K562 (cell line): ENCODE measurements around the gene METTL23. TPM values are rescaled to one million over a fixed set of nuclear protein-coding genes. Genes with fewer than 3 reads are reported as not detected.
A peak's percentile ranks its signal among the peaks of the same experiment; 100 is the strongest.

Source experiments
- ASH1L ChIP-seq: fragments of 450-650 bp; IDR thresholded peaks from 2 replicates; pipeline ENCODE4 v1.6.1; 2018; ENCODE audit warnings: borderline replicate concordance, mild to moderate bottlenecking, low read depth; ENCODE audit not compliant: partially characterized antibody
- CEBPG ChIP-seq, 3 experiments: fragments of 200-800 bp in 1 of 3; sonication (Bioruptor generic) in 1 of 3; sonication (generic) in 1 of 3; formaldehyde crosslinking in 1 of 3; IDR thresholded peaks in 2 of 3; conservative IDR thresholded peaks in 1 of 3; 2 replicates each; pipeline versions ENCODE4 v1.6.1 to v1.8.0; 2016 to 2022; ENCODE audit warnings: missing compliant biosample characterization in 2 of 3, missing genetic modification characterization in 2 of 3, mild to moderate bottlenecking in 1 of 3, missing genetic modification reagents in 1 of 3
- FOS ChIP-seq: IDR thresholded peaks from 3 replicates; pipeline ENCODE4 v1.6.1; 2011; ENCODE audit not compliant: insufficient read length; ENCODE audit errors: extremely low read depth
- FOXK2 ChIP-seq, 2 experiments: fragments of 450-650 bp; IDR thresholded peaks in 1 of 2; conservative IDR thresholded peaks in 1 of 2; 2 replicates each; pipeline ENCODE4 v1.6.1; 2016; ENCODE audit warnings: low read depth in 2 of 2, mild to moderate bottlenecking in 1 of 2
- HIVEP1 ChIP-seq: fragments of 250-450 bp; sonication (Bioruptor Pico); IDR thresholded peaks from 2 replicates; pipeline ENCODE4 v1.4.0; 2020; ENCODE audit warnings: mild to moderate bottlenecking
- MAZ ChIP-seq, 2 experiments: fragments of 450-650 bp in 1 of 2; sonication (generic) in 1 of 2; formaldehyde crosslinking; IDR thresholded peaks in 1 of 2; conservative IDR thresholded peaks in 1 of 2; 2 replicates each; pipeline versions ENCODE4 v1.4.0 to v1.5.0; 2020; ENCODE audit warnings: mild to moderate bottlenecking in 1 of 2, missing genetic modification reagents in 1 of 2
- NELFE ChIP-seq: IDR thresholded peaks from 2 replicates; pipeline ENCODE4 v1.6.1; 2011; ENCODE audit warnings: mild to moderate bottlenecking; ENCODE audit not compliant: insufficient read depth, insufficient read length
- OTX1 ChIP-seq: fragments of 450-650 bp; formaldehyde crosslinking; IDR thresholded peaks from 2 replicates; pipeline ENCODE4 v1.4.0; 2022; ENCODE audit warnings: mild to moderate bottlenecking
- POLR2H ChIP-seq: IDR thresholded peaks from 2 replicates; pipeline ENCODE4 v1.6.1; 2016; ENCODE audit warnings: missing genetic modification characterization, low read depth, mild to moderate bottlenecking, control low read depth, missing compliant biosample characterization, moderate library complexity
- POLR3A ChIP-seq: IDR thresholded peaks from 2 replicates; pipeline ENCODE4 v1.6.1; 2011; ENCODE audit warnings: borderline replicate concordance, mild to moderate bottlenecking, moderate library complexity; ENCODE audit not compliant: insufficient read length, insufficient read depth; ENCODE audit errors: extremely low read depth
- PTRF ChIP-seq: fragments of 450-650 bp; IDR thresholded peaks from 2 replicates; pipeline ENCODE4 v1.6.1; 2016; ENCODE audit warnings: mild to moderate bottlenecking, missing genetic modification characterization, missing compliant biosample characterization
- SIRT6 ChIP-seq: IDR thresholded peaks from one replicate; pipeline ENCODE4 v1.6.1; 2012; ENCODE audit warnings: low read depth, mild to moderate bottlenecking, control low read depth, inconsistent platforms, low read length, moderate library complexity
- SREBF1 ChIP-seq: fragments of 150-350 bp; IDR thresholded peaks from 2 replicates; pipeline ENCODE4 v1.6.1; 2014; ENCODE audit warnings: antibody characterized with exemption, low read depth, low read length, borderline replicate concordance
- TGIF2 ChIP-seq: sonication (generic); formaldehyde crosslinking; IDR thresholded peaks from 2 replicates; pipeline ENCODE4 v1.8.1; 2022; ENCODE audit warnings: mild to moderate bottlenecking, missing genetic modification reagents, moderate library complexity
- polyA plus RNA-seq, 8 experiments: library from polyadenylated mRNA; depleted of rRNA in 4 of 8; stranded (reverse) in 5 of 8; unstranded in 3 of 8; fragments of >200 nt; fragmentation: Nextera tagmentation in 2 of 8; fragmentation: Illumina TruSeq in 1 of 8; extraction: Ambion mirVana in 2 of 8; extraction: Trizol in 1 of 8; gene quantifications; 2 replicates each; pipeline versions ENCODE4 v1.2.1 to v1.2.3, GENCODE V29; 2011 to 2014; ENCODE audit warnings: inconsistent platforms in 1 of 8, missing spikeins in 1 of 8
- total RNA-seq, 7 experiments: library from RNA; depleted of rRNA in 6 of 7; stranded (reverse); fragments of >200 nt in 6 of 7; fragmentation: Illumina TruSeq in 2 of 7; extraction: Trizol in 2 of 7; gene quantifications; 2 replicates each; pipeline versions ENCODE4 v1.2.1 to v1.2.3, GENCODE V29; 2011 to 2021; ENCODE audit warnings: low replicate concordance in 1 of 7
- TF ChIP-seq, protein P1 (sequence below), 2 experiments: IDR thresholded peaks in 1 of 2; conservative IDR thresholded peaks in 1 of 2; 2 replicates each; pipeline ENCODE4 v1.6.1; 2016; ENCODE audit warnings: low read depth in 2 of 2, mild to moderate bottlenecking in 1 of 2, missing compliant biosample characterization in 1 of 2, missing genetic modification characterization in 1 of 2, moderate library complexity in 1 of 2
- TF ChIP-seq, protein P2 (sequence below): sonication (generic); formaldehyde crosslinking; IDR thresholded peaks from 2 replicates; pipeline ENCODE4 v1.5.0; 2020; ENCODE audit warnings: missing genetic modification reagents
- TF ChIP-seq, protein P3 (sequence below): fragments of 450-650 bp; formaldehyde crosslinking; IDR thresholded peaks from 2 replicates; pipeline ENCODE4 v1.4.0; 2020; ENCODE audit warnings: mild to moderate bottlenecking, moderate library complexity

Gene METTL23
- total and polyA plus RNA-seq, 9 of the 15 experiments (the other 6 are each of a cell fraction or from before 2014, with no cell fraction given): 29.4 to 67.3 (median 41.6) TPM

DNA sequence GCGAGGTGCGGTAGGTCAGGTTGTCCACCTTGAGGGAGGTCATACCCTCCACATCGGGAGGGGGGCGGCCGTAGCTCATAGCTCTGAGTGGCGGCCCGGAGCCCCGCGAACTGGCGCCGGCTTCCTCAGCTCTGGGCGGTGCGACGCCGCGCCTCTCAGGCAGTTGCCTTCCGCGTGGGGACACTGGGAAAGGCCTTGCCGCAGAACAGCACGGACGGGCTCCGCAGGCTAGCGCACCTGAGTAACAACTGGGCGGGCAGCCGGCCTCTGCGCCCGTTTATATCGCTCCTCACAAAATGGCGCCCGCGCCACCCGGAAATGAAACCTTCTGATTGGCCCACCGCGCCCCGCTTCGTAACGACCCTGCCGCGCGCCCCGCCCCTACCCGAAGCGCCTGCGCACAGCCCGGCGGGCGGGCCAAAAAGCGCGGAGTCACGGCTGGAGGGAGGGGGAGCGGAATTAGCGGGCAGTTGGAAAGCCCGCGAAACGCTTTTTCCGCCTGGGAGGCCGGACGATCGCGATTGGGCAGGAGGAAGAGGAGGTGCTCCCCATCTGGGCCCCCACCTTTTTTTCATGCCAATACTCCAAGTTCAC lies 10.5 kb downstream of the METTL23 start, which contains the start of gene SRSF2 (continued):
- TF ChIP-seq, protein P1, sequence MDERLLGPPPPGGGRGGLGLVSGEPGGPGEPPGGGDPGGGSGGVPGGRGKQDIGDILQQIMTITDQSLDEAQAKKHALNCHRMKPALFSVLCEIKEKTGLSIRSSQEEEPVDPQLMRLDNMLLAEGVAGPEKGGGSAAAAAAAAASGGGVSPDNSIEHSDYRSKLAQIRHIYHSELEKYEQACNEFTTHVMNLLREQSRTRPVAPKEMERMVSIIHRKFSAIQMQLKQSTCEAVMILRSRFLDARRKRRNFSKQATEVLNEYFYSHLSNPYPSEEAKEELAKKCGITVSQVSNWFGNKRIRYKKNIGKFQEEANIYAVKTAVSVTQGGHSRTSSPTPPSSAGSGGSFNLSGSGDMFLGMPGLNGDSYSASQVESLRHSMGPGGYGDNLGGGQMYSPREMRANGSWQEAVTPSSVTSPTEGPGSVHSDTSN (CRISPR knock-in tag; IDR thresholded peaks at IDR 0.05; ENCODE audit: low read depth): 0 out of 2 replicates have a peak, but pooled peaks have one; percentile 3
- TF ChIP-seq, protein P1 (tag; conservative IDR thresholded peaks at IDR 0.05; ENCODE audit: low read depth): no peak
- TF ChIP-seq, protein P2, sequence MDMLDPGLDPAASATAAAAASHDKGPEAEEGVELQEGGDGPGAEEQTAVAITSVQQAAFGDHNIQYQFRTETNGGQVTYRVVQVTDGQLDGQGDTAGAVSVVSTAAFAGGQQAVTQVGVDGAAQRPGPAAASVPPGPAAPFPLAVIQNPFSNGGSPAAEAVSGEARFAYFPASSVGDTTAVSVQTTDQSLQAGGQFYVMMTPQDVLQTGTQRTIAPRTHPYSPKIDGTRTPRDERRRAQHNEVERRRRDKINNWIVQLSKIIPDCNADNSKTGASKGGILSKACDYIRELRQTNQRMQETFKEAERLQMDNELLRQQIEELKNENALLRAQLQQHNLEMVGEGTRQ (CRISPR knock-in tag): no peak
- TF ChIP-seq ASH1L (no peak), POLR3A (no peak), MAZ (CRISPR knock-in tag; conservative IDR thresholded peaks at IDR 0.05 in 1 of 2, IDR thresholded peaks at IDR 0.05 in 1 of 2) (peak in 1 of 2 experiments; percentile 100; a peak in 2 of 4 replicates), HIVEP1 (CRISPR knock-in tag) (no peak), OTX1 (CRISPR knock-in tag) (no peak; the same call in 1 of the 2 replicates), SIRT6 (no peak), FOS (no peak), POLR2H (tag) (peak; percentile 99), PTRF (tag) (no peak), NELFE (peak; percentile 98), FOXK2 (conservative IDR thresholded peaks at IDR 0.05 in 1 of 2, IDR thresholded peaks at IDR 0.05 in 1 of 2; ENCODE audit: low read depth in 2 of 2) (peak; percentile 77 to 80; a peak in 2 of 4 replicates), SREBF1 (no peak), TGIF2 (CRISPR knock-in tag) (peak; percentile 96; the same call in 1 of the 2 replicates), CEBPG (CRISPR knock-in tag; IDR thresholded peaks at IDR 0.05) (no peak; the same call in 1 of the 2 replicates), CEBPG (tag; conservative IDR thresholded peaks at IDR 0.05 in 1 of 2, IDR thresholded peaks at IDR 0.05 in 1 of 2) (no peak)
- TF ChIP-seq, protein P3, sequence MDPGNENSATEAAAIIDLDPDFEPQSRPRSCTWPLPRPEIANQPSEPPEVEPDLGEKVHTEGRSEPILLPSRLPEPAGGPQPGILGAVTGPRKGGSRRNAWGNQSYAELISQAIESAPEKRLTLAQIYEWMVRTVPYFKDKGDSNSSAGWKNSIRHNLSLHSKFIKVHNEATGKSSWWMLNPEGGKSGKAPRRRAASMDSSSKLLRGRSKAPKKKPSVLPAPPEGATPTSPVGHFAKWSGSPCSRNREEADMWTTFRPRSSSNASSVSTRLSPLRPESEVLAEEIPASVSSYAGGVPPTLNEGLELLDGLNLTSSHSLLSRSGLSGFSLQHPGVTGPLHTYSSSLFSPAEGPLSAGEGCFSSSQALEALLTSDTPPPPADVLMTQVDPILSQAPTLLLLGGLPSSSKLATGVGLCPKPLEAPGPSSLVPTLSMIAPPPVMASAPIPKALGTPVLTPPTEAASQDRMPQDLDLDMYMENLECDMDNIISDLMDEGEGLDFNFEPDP (CRISPR knock-in tag): no peak
